Measurements from ENCODE around the gene C19orf12.
A peak's percentile ranks its signal among the peaks of the same experiment; 100 is the strongest.

The C19orf12 gene

DNA sequence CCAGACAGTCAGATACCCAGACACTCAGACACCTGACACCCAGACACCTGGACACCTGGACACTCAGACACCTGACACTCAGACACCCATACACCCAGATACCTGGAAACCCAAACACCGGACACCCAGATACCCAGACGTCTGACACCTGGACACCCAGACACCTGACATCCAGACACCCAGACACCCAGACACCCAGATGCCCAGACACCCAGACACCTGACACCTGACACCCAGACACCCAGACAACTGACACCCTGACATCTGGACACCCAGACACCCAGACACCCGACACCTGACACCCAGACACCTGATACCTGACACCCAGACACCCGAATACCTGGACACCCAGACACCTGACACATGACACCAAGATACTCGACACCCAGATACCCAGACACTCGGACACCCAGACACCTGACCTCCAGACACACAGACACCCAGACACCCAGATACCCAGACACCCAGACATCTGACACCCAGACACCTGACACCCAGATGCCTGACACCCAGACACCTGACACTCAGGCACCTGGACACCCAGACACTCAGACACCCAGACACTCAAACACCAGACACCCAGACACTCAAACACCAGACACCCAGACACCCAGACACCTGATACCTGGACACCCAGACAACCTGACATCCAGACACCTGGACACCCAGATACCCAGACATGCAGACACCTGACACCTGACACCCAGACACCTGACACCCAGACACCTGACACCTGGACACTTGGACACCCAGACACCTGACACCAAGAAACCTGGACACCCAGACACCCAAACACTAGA is 19.1 kb downstream of the C19orf12 start:
- DNase-seq, result no peak

GRCh38 chr19:29694669-29695627 is 20.1 kb downstream of the C19orf12 start:
- peak; percentile 3 to 48 (median 17) for DNase-seq

GRCh38 chr19:29694161-29694560 is 20.9 kb downstream of the C19orf12 start:
- DNase-seq, result no peak

- DNase-seq, result peak in 1 of 3 experiments; percentile 1
These were observed 24.2 kb downstream of the C19orf12 start for GRCh38 chr19:29690842-29691241.

DNA sequence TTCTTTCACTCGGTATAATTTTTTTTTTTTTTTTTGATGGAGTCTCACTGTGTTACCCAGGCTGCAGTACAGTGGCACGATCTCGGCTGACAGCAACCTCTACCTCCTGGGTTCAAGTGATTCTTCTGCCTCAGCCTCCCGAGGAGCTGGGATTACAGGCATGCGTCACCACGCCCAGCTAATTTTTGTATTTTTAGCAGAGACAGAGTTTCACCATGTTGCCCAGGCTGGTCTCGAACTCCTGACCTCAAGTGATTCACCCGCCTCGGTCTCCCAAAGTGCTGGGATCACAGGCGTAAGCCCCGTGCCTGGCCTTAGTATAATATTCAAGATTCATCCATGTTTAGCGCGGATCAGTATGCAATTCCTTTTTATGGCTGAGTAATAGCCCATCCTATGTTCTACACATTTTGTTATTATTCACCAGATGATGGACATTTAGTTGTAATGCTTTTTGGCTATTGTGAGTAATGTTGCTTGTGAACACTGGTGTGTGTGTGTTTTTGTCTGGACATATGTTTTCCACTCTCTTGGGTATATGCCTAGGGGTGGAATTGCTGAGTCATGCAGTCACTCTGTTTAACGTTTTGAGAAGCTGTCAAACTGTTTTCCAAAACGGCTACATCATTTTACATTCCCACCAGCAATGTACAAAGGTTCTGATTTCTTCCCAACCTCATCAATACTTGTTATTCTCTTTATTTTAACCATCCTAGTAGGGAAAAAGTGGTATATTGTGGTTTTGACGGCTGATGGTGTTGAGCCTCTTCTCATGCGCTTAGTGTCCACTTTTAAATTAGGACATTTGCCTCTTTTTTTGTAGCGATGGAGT is 26.9 kb downstream of the C19orf12 start:
- no peak for DNase-seq

DNA sequence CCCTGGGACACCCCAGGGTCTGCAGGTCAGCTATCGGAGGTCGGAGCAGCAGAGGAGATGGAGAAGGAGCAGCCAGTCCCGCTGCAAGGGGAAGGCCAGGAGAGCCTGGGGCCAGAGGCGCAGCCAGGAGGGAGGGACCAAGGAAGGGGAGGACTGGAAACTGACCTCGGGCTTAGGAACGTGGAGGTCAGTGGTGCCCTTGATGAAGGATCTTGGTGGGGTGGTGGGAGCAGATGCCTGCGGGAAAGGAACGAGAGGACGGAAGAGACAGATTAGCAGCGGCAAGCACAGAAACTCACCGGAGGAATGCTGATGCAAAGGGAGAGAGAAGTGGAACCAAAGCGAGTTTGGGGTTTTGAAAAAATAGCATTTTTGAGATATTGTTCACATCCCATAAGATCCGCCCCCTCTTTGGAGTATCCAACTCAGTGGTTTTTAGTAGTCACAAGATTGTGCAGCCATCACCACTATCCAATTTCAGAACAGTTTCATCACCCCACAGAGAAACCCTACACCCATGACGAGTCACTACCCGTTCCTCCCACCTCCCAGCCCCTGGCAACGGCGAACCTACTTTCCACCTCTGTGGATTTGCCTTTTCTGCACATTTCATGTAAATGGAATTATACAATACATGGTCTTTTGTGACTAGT is 27.7 kb downstream of the C19orf12 start:
- no peak for DNase-seq

DNA sequence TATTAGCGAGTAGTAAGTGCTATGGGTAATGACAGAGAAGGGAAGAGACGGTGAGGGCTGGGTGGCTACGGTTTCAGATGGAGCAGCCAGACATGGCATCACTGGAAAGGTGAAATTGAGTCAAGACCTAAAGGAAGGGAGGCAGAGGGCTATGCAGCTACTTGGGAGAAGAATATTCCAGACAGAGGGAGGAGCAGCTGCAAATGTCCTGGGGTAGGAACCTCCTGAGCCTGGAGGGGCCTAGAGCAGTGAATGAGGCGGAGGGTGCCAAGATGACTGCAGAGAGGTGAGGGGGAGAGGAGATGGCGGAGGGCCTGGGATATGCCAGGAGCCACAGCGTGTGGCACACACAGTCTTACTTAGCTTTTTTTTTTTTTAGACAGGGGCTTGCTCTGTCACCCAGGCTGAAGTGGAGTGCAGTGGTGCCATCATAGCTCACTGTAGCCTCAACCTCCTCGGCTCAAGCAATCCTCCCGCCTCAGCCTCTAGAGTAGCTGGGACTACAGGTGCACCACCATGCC is 28.7 kb downstream of the C19orf12 start:
- DNase-seq, result no peak

- DNase-seq, result no peak
These were observed 29.7 kb downstream of the C19orf12 start for GRCh38 chr19:29685326-29685725.

GRCh38 chr19:29683009-29683408 is 32.1 kb downstream of the C19orf12 start:
- DNase-seq, result no peak

DNA sequence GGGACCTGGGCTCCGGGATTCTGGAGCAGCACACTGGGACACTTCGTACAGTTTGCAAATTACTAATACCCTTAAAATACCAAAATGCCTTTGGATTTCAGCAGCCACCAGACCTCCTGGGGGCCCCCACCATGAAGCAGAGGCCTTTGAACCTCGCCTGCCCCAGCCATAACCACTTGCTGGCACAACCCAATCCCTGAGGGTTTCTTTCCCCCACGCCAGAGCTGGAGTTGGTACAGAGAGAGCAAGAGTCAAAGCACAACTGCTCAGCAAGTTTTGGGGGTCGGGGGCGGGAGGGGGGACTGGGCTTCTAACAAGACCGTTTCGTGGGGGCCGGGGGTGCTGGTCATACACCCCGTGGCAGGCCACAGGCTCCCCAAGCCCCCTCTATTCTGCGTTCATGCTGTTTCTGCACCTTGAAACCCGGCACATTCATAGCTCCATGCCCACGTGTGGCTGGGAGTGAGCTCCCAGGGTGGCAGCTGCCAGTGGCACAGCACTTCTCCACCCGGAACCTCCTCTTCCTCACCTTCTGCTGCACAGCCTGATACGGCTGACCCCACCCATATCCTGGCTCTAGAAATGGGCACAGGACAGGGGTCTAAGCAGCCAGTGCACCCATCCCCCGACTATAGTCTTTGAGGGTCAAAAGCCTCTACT is 32.7 kb downstream of the C19orf12 start:
- DNase-seq, result no peak

- DNase-seq, result no peak
These were observed 33.4 kb downstream of the C19orf12 start for GRCh38 chr19:29681422-29682235.

- DNase-seq, result no peak
These were observed 34.1 kb downstream of the C19orf12 start for GRCh38 chr19:29680937-29681336.

- DNase-seq, result no peak
These were observed 34.6 kb downstream of the C19orf12 start for GRCh38 chr19:29680447-29680846.

GRCh38 chr19:29679598-29680210 is 35.4 kb downstream of the C19orf12 start:
- no peak for DNase-seq

- DNase-seq, result no peak
These were observed 36.5 kb downstream of the C19orf12 start for GRCh38 chr19:29678484-29679106.

DNA sequence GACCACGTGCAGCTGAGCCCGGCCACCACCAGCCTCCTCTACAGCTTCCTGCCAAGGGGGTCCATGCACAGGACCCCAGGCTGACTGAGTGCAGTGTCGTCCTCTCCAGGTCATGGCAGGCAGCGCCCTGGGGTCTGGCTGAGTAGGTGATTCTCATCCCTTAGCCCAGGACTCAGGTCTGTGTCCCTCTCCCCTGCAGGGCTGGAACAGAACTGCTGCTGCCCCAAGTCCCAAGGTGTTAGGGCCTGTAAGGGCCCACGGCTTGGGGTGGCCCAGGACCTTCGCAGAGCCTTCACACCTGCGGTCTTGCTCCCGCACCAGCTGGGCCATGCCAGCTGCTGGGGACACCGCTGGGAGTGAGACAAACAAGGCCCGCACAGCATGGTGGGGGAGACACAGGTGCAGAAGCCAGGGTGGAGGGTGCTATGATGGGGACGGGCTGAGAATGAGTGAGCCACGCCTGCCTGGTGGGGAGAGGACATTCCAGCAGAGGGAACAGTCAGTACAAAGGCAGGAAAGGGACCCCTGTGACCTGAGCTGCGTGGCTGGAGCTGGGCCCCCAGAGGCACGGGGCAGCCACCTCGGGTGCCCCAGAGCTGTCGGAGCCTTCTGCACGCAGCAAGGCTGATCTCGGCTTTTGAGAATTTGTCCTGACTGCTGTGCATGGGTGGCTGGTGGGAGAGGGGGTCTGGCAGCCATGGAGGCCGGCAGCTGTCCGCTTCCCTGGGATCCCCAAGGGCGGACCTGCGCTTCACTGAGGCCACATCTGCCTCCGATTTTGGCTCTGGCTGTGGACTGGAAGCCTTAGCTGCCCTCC is 37.9 kb downstream of the C19orf12 start:
- no peak for DNase-seq

GRCh38 chr19:29676586-29676985 is 38.5 kb downstream of the C19orf12 start:
- DNase-seq, result no peak

GRCh38 chr19:29675650-29676186 is 39.3 kb downstream of the C19orf12 start:
- DNase-seq, result no peak
